Stomach (tissue), 4 donors: ENCODE measurements around the gene C21orf58.

Source experiments
- POLR2A ChIP-seq, 4 donors: fragments of 450-650 bp; IDR thresholded peaks; one replicate each; pipeline ENCODE4 v1.6.1; 2016; ENCODE audit warnings: antibody characterized with exemption in 4 of 4, control low read depth in 2 of 4, mild to moderate bottlenecking in 1 of 4, moderate library complexity in 1 of 4
- POLR2AphosphoS5 ChIP-seq, 3 donors: sonication (generic); formaldehyde crosslinking; IDR thresholded peaks; one replicate each; pipeline ENCODE4 v1.6.1; 2016; ENCODE audit warnings: antibody characterized with exemption in 3 of 3
- TF ChIP-seq, protein P1 (sequence below), 7 experiments: fragments of 450-650 bp in 4 of 7; fragments of 200-600 bp in 3 of 7; sonication (generic) in 3 of 7; IDR thresholded peaks; one replicate each; pipeline ENCODE4 v1.5.1; 2016 to 2019; ENCODE audit warnings: antibody characterized with exemption in 7 of 7, control low read depth in 2 of 7, mild to moderate bottlenecking in 1 of 7

DNA sequence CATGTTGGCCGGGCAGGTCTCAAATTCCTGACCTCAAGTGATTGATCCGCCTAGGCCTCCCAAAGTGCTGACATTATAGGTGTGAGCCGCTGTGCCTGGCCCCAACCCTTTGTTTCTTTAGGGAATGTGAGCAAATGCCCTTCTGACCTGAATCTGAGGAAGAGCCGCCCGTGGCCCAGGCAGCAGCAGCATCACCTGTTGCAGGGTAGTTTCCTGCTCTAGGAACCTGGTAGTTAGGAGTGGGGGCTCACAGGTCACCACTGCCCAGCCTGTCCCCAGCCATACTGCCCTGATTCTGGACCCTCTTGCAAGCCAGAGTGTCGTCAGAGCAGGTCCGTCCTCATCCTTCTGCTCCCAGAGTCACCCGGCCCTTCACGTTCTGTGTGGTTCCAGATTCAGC is 24.5 kb downstream of the C21orf58 start:
- TF ChIP-seq, protein P1, sequence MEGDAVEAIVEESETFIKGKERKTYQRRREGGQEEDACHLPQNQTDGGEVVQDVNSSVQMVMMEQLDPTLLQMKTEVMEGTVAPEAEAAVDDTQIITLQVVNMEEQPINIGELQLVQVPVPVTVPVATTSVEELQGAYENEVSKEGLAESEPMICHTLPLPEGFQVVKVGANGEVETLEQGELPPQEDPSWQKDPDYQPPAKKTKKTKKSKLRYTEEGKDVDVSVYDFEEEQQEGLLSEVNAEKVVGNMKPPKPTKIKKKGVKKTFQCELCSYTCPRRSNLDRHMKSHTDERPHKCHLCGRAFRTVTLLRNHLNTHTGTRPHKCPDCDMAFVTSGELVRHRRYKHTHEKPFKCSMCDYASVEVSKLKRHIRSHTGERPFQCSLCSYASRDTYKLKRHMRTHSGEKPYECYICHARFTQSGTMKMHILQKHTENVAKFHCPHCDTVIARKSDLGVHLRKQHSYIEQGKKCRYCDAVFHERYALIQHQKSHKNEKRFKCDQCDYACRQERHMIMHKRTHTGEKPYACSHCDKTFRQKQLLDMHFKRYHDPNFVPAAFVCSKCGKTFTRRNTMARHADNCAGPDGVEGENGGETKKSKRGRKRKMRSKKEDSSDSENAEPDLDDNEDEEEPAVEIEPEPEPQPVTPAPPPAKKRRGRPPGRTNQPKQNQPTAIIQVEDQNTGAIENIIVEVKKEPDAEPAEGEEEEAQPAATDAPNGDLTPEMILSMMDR (IDR thresholded peaks at IDR 0.05) = no peak
- TF ChIP-seq POLR2A (IDR thresholded peaks at IDR 0.05) = no peak
- TF ChIP-seq POLR2AphosphoS5 (IDR thresholded peaks at IDR 0.05) = no peak
